ENCODE measurements around the gene CCDC12. TPM values are rescaled to one million over a fixed set of nuclear protein-coding genes. Genes with fewer than 3 reads are reported as not detected.
A peak's percentile ranks its signal among the peaks of the same experiment; 100 is the strongest.

CCDC12 gene
- total and polyA plus RNA-seq, 9 of the 15 experiments (the other 6 are each of a cell fraction or from before 2014, with no cell fraction given), result 8.9 to 201 (median 86.9) TPM

DNA sequence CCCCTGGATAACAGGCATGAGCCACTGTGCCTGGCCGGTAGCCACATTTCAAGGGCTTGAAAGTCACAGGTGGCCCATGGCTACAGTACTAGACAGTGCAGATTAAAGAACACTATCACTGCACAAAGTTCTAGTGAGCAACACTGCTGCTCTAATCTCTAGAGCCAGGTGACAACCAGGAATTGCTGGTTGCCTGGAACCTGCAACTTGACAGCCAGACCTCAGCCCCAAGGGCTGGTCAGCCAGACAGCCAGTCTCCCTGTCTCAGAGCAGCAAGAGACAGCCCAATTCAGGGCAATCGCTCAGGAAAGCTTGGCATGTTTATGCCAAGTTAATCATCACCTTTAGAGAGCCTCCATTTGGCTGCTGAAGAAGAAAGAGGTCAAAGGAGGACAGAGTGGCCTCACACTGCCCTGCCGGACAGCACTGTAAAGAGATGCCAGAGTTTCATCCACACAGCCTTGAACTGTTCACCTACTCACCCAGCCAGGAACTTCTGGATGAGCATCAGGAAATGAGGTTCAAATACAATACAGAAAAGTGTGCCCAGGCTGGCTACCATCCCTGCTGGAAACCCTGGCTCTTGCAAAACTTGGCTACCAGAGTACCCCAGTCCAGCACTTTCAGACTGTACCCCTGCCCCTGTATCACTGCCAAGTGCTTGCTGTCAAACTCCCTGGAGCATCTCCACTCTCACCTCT is 6.0 kb downstream of the CCDC12 start (continued):
- TF ChIP-seq DMBX1 (CRISPR knock-in tag; IDR thresholded peaks at IDR 0.05; ENCODE audit: borderline replicate concordance) (peak; percentile 39; the same call in 1 of the 2 replicates), SMARCA4 (IDR thresholded peaks at IDR 0.05) (peak; percentile 43; the same call in 1 of the 2 replicates), ZHX1 (conservative IDR thresholded peaks at IDR 0.05; ENCODE audit: low read length) (no peak)

DNA sequence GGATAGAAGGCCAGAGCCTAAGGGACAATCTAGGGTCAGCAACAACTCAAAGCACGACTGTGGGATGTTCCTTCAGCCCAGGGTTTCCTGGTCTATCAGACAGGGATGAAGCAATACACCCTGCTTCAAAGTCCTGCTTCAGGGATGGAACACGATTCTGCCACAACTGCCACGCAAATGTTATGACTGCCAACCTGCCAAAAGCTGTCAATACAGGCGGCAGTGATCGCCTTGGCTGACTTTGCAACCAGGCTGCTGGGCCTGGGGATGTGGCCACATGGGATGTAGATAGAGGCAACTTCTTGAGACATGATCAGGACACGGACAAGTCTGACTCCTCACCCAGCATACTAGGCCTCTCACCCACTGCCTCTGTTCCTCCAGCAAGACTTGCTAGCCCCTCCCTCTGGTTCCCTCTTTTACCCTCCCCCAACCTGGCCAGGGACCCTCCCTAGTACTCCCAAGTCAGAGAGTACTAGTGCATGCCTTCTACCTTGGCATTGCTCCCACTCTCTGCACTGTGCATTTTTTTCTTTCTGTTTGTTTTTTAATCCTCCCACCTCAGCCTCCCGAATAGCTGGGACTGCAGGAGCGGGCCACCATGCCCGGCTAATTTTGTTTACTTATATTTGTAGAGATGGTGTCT is 7.6 kb downstream of the CCDC12 start:
- Histone ChIP-seq H3K9me3 (replicated peaks; ENCODE audit: control insufficient read depth, insufficient read depth, low read depth, low read length) (no peaks in the 10 kb centered on the region), H3K79me2 (ENCODE audit: control insufficient read depth, insufficient read depth, low read length) (peaks cover 92% of the 10 kb centered on the region), H2AFZ (ENCODE audit: low read depth, low read length) (no peak overlapping the region), H3K27me3 (ENCODE audit: control insufficient read depth in 2 of 2, insufficient read depth in 2 of 2, low read length in 2 of 2) (no peaks in the 10 kb centered on the region), H3K9me1 (ENCODE audit: control insufficient read depth, insufficient read depth, low read length) (peaks cover 41% of the 10 kb centered on the region), H4K20me1 (replicated peaks; ENCODE audit: control insufficient read depth, insufficient read depth, low read length) (peaks cover 71% of the 10 kb centered on the region), H3K4me3 (no peak overlapping the region), H3K27ac (ENCODE audit: extremely low read depth, low read depth, low read length) (no peak overlapping the region), H3K36me3 (ENCODE audit: control insufficient read depth, insufficient read depth, low read length) (peaks cover 71% of the 10 kb centered on the region), H3K4me1 (replicated peaks in 1 of 2; ENCODE audit: control insufficient read depth in 2 of 2, insufficient read depth in 2 of 2, low read length in 2 of 2) (peaks cover 48 to 55% of the 10 kb centered on the region in 2 experiments), H3K9ac (ENCODE audit: insufficient read depth in 1 of 2, low read depth in 2 of 2, low read length in 2 of 2) (no peak overlapping the region; a peak in 1 of 4 replicates), H3K4me2 (ENCODE audit: insufficient read depth, low read length) (no peak overlapping the region)
- POLR2A ChIA-PET, result interaction anchor here (0.6 to 6.2 kb wide), 6 partner anchors 11 to 63 kb away, joined by 3 to 55 read pairs (median 4); partner anchors contain the start of gene NBEAL2
- DNase-seq (ENCODE audit: extremely low read depth in 1 of 4, low spot score in 3 of 4), result peak in 1 of 4 experiments; percentile 43
- TF ChIP-seq POLR2A (conservative IDR thresholded peaks at IDR 0.05), result peak; percentile 26; the same call in 1 of the 2 replicates
- TF ChIP-seq CEBPB (tag; IDR thresholded peaks at IDR 0.05), result peak; percentile 31; the same call in 1 of the 2 replicates
- TF ChIP-seq SREBF2 (CRISPR knock-in tag; IDR thresholded peaks at IDR 0.05), result no peak
- intact Hi-C loops (cut with micrococcal nuclease) (no loop called here), in situ Hi-C loops (cut with MboI) (no loop called here)
- FAIRE-seq, result no peak
- no TSS peak for BruUV-seq (replicated peaks)
- 62% methylated on average over 9 of the region's 9 CpGs for WGBS (ENCODE audit: insufficient coverage, low coverage, missing lambda C conversion rate)
- CTCF ChIA-PET (ENCODE audit: low intra/inter-chr PET ratio), result no interaction called here
- no peak for ATAC-seq
